HT-29 (cell line): ENCODE results near the gene IL25. TPM values are rescaled to one million over a fixed set of nuclear protein-coding genes. Genes with fewer than 3 reads are reported as not detected.
A peak's percentile ranks its signal among the peaks of the same experiment; 100 is the strongest.
"Not testable (repeated sequence)": the region's sequence is repeated elsewhere in the genome, so short reads cannot be mapped to it uniquely, and the experiment has no call there.

Source experiments
- DNase-seq: peaks from one replicate; pipeline ENCODE4 v3.0.0-alpha.2; 2015; ENCODE audit warnings: low spot score
- total RNA-seq: library from RNA; depleted of rRNA; stranded (reverse); fragments of >200 nt; shearing (Covaris generic); gene quantifications from 2 replicates; pipeline ENCODE4 v1.2.3, GENCODE V29; 2014; rRNA removed

Gene IL25
- total RNA-seq = not detected in 2 replicates

DNA sequence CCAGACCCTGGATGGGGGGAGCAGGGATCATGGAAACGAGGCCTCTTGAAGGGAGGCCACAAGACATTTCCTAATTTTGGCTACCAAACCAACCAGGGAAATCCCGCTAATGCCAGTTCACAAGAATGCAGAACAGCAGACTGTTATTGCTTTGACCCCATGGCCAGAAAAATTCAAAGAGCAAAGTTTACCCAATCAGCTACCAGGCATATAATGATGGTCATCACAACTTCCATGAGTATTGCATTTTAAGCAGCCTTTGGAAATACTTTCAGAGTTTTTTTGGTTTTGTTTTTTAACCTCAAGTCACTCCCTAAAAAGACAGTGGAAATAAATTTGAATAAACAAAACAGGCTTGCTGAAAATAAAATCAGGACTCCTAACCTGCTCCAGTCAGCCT lies at the start of gene IL25:
Gene IL25 (plus strand): TSS at position 301 of the 400 bp plus-strand sequence.
- DNase-seq = no peak

DNA sequence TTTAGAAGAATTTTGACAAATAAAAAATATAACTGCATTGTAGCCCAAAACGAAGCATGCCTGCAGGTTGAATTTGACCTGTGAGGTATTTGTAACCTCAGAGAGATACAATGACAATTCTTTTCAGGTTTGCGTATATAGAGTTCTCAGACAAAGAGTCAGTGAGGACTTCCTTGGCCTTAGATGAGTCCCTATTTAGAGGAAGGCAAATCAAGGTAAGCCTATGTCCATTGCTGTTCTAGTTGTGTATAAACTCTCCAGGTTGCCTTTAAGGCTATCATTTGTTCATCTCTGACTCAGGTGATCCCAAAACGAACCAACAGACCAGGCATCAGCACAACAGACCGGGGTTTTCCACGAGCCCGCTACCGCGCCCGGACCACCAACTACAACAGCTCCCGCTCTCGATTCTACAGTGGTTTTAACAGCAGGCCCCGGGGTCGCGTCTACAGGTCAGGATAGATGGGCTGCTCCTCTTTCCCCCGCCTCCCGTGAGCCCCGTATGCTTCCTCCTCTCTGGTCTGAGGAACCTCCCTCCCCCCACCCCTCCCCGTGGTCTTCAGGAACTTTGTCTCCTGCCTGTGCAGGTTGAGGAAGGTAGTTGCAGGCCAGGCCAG lies 48.7 kb upstream of the IL25 start:
- DNase-seq = no peak

DNA sequence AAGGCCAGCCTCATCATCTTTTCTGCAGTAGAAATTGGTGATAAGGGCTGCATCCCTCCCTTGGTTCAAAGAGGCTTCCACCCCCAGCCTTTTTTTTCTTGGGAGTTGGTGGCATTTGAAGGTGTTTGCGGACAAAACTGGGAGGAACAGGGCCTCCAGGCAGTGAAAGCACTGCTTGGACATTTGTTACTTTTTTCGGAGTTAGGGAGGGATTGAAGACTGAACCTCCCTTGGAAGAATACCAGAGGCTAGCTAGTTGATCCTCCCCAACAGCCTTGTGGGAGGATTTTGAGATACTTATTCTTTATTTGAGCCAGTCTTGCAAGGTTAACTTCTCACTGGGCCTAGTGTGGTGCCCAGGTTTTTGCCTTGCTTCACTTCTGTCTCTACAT lies 48.2 kb upstream of the IL25 start:
- no peak for DNase-seq

DNA sequence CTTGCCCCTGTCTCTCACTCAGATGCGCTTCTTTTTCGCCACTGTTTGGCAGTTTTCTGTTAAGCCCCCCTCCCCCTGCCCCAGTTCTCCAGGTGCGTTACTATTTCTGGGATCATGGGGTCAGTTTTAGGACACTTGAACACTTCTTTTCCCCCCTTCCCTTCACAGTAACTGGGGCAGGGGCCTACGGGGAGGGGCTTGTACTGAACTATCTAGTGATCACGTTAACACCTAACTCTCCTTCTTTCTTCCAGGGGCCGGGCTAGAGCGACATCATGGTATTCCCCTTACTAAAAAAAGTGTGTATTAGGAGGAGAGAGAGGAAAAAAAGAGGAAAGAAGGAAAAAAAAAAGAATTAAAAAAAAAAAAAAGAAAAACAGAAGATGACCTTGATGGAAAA lies 47.6 kb upstream of the IL25 start:
- DNase-seq = no peak

DNA sequence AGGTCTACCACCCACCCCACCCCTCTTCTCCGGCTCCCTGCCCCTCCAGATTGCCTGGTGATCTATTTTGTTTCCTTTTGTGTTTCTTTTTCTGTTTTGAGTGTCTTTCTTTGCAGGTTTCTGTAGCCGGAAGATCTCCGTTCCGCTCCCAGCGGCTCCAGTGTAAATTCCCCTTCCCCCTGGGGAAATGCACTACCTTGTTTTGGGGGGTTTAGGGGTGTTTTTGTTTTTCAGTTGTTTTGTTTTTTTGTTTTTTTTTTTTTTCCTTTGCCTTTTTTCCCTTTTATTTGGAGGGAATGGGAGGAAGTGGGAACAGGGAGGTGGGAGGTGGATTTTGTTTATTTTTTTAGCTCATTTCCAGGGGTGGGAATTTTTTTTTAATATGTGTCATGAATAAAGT lies 46.9 kb upstream of the IL25 start:
- DNase-seq = not testable (repeated sequence)

DNA sequence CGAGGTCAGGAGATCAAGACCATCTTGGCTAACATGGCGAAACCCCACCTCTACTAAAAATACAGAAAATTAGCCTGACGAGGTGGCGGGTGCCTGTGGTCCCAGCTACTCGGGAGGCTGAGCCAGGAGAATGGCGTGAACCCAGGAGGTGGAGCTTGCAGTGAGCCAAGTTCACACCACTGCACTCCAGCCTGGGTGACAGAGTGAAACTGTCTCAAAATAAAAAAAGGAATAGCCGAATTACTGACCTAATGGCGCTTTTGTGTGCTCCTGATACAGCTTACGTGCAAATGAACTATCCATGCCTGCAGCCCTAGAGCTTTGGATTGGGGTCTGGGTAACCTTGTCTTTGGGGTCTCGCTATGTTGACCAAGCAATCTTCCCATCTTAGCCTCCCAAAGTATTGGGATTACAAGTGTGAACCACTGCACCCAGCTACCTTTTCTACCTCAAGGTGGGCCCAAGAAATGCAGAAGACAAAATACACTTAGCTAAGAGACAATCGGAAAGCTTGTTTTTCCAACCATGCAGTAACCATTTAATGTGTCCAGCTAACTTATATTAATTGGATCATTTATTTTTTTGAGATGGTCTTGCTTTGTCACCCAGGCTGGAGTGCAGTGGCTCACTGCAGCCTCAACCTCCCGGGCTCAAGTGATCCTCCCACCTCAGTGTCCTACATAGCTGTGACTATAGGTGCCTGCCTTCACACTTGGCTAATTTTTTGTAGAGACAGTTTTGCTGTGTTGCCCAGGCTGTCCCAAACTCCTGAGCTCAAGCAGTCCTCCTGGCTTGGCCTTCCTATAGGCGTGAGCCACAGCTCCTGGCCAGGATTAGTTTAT lies 45.9 kb upstream of the IL25 start:
- DNase-seq = no peak

DNA sequence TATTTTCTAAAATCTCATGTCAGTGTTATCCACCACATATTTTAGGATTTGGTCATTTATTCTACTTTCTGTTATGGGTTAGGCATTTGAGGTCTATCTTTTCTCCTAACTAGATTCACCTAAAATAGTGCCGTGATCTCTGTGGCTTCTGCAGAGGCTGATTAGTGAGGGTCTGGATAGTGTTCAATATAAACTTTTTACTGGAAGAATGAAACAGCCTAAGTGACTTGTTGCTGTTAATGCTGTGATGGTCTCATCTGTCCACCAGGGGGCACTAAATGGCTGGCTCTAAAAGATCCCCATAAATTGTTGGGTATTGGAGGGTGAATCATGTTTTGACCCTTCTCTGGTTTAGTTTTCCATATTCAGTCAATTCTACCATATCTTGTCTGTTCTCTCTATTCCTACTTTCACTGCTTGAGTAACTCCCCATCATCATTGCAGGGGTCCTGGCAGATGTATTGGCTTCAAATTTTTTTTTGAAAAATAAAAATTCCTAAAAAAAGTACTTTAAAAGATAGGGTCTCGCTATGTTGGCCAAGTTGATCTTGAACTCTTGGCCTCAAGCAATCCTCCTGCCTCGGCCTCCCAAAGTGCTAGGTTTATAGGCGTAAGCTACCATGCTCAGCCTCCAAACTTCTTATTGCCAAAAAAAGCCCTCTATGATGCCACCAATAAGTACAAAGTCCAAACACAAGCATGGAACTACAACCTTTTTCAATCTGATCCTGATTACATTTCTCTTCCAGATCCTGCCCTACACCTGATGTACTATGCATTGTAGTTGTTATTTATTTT lies 44.5 kb upstream of the IL25 start:
- peak; percentile 82 for DNase-seq

DNA sequence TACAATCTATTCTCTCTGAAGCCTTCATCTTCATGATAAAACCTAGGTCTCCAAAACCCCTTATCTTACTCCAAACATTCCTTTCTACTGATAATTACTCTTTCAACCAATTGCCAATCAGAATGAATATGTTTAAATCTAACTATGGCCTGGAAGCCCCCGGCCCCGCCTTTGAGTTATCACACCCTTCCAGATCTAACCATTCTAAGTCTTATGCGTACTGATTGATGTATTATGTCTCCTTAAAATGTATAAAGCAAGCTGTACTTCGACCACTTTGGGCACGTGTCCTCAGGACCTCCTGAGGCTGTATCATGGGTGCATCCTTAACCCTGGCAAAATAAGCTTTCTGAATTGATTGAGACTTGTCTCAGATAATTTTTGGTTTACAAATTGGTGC lies 37.0 kb upstream of the IL25 start:
- DNase-seq = no peak

DNA sequence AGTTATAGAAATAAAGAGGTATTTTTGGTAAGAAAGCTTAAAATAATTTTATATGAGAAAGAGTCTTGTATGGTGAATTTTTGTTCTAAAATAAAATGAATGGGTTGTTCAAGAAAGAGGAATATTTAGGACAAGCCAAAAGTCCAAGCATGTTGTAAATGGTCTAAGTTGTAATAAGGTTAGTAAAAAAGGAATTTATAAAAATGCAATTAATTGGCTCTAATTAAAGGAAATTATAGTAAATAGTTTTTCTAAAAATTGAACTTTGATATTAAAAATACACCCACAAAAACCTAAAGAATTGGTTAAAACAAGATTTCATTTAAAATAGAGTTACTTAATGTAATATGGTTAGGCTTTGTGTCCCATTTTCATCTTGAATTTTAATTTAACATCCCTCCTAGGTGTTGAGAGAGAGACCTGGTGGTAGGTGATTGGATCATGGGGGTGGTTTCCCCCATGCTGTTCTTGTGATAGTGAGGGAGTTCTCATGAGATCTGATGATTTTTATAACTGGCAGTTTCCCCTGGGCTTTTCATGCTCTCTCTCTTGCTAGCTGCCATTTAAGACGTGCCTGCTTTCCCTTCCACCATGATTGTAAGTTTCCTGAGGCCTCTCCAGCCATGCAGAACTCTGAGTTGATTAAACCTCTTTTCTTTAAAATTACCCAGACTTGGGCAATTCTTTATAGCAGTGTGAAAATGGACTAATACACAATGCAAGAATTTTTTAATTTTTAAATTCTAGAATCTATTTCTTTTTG lies 32.9 kb upstream of the IL25 start:
- no peak for DNase-seq

DNA sequence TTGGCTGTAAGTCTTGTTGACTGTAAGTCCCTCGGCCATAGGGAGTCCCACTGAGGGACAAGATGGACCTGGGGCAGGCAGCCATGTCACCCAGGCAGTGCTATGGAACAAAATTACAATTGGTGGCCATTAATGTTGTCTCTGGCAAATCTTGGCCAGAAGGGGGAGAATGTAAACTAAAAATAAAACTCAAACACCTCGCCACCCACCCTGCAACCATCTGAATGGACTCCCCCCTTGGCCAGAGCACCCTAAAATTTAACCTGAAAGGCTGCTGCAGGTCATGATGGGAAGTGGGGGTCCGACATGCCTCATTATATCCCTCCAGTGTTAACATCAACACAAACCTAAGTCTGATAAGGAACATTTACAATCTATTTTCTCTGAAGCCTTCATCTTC lies 28.1 kb upstream of the IL25 start:
- no peak for DNase-seq

DNA sequence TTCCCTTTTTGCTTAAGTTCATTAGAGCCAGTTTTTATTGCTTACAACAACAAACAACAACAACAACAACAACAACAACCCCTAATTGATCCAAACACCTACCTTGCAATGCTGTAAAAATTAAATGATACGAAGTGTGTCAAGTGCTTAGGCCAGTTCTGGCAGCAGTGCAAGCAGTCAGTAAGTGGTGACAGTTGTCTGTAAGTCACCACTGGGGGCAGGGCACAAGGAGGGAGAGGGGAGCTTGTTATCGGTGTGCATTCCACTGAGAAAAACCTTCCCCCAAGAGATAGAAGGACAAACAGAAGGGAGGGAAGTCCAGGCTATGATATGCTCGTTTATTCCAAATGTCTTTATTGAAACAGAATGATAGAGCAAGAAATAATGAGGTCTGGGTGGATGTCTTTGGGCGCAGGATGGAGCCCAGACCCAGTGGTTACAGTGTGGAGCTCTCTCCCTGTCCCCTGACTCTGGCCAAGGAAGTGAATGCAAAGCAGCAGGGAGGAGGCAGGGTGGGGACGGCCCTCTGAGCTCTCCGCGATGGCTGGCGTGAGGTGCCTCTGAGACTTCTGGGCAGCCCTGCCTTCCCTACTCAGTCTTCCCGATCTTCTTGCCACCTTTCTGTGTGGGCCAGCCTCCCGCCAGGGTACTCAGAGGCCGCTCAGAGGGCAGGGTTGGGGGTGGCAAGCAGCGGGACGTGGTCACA lies 26.5 kb upstream of the IL25 start:
- no peak for DNase-seq

DNA sequence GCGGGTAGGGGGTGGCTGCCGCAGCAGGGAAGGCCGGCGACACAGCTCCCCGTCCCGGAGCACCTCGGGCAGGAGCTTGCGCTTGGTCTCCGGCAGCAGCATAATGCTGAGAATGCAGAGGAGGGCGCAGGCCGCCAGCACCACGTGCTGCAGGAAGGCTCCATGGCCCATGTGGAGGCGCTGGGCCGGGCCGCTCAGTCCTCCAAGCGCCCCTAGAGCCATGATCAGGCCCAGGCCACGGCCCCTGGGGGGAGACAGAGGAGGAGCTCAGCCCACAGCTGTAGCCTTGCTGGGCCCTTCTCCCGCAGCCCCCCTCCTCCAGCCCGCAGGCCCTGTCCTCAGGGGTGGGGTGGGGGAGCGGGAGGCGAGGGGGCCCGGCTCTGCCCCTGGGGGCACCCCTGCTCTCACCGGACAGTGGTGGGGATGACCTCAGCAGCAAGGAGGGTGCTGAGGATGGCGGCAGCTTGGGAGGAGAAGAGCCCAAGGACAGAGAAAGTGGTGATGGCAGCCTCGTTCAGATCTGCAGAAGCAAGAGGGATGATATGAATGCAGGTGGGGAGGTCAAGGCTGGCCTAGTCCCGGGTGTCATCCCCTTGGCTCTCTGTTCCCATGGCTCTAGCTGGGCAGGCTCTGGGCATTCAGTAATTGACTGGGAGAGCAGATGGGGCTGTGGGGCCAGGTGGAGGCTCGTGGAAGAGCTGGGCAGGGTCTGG lies 25.8 kb upstream of the IL25 start:
- DNase-seq = no peak

DNA sequence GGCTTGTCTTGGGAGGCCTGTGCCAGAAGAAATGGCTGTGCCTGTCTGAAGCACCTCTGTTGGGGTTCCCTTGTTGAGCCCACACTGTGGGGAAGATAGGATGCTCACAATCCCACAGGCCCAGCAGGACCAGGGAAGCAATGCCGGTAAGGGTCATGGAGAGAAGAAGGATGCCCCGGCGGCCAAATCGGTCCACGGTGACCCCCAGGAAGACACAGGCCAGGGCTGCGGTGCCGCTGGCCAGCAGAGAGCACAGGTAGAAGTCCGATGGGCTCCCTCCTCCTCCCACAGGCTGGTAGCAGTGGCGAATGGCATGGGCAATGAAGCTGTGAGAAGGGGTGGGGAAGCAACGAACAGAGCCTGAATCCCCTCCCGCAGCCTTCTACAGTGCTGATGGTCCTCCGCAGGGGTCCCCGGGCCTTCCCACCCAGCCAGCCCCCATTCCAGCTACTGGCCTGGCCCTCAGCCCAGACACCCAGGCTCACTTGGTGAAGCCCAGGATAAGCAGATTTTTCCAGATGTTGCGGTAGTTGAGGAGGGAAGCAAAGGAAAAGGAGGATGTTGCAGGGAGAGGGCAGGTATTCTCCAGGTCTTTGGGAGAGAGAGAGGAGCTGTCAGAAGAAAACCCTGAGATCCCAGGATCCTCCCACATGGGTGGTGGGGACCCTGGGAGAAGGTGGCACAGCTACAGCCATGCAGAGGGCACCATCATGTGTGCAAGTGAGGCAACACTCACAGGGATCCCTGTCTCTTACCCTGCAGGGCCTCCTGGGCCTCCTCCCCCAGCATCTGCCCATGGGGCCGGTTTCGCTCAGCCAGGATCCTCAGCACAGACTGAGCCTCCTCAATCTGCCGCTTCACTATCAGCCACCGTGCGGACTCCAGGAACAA lies 25.0 kb upstream of the IL25 start:
- DNase-seq = no peak

DNA sequence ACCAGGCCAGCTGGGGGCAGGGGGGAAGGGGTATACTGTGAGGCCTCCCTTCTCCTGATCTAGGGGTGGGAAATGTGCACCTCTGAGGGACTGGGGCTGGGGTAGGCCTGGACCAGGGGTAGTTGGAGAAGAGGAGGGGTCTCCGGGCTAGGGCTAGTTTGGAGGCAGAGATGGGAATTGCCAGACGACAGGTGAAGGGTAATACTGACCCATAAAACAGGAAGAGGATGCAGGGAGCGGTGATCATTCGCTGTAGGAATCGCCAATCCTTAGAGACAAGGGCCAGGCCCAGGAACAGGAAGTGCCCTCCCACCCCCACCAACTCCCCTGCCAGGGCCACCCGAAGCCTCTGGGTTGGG lies 24.3 kb upstream of the IL25 start:
- no peak for DNase-seq

DNA sequence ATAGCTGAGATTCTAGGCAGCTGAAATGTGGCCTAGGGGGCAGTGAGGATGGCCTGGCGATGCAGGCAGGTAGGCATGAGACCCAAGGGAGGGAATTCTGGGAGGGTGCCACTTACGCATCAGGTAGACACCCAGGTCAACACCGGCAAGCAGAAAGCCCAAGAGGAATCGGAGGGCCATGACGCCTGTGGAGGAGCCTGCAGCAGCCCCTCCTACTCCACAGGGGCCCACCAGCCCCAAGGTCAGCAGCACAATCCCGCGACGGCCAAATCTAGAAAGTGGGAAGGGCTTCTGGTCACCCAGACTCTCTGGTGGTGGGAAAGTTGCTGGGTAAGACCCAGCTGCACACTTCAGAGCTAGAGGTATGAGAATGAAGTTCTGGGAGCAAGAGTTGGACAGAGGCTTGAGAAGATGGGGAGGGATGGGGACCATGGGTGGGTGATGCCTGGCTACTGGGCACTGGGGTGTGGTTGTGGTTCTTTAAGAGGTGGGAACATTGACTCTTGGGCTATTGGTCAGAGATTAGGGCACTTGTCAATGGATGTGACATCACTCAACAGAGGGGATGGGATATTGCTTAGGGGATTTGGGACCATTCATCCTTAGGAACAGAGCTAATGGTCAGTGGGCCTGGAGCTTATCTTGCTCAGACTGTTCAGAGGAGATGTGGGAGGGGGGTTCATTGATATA lies 23.3 kb upstream of the IL25 start:
- no peak for DNase-seq

DNA sequence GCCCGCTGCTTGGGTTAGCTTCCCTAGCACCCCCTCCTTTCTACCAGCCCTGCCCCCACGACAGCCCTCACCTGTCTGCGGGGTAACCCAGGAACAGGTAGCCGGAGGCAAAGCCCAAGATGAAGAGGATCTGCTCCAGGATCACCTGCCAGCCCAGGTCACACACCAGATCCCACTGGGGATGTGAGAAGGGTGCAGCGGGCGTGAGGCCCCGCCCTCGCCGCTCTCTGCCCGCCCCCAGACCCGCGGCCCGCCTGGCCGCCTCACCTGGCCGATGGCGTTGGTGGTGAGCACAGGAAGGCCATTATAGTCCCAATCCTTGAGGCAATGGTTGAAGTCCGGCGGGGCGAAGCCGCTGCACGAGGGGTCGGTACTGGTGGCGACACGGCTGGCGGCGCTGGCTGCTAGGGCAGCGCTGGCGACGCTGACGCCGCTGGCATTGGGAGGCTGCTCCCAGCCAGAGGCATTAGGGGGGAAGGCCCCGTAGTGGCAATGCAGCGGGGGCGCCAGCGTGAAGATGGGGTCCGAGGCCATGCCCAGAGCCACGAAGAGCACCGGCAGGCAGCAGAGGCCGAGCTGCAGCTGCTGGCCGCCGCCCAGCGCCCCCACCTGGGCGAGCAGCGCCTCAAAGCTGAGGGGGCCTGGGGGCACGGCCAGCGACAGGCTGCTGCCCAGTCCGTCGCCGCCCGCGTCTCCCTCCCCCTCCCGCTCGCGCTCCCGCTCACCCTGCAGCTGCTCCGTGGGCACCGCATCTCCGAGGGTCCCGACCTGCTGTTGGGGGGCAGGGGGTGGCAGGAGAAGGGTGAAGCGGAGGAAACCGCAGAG lies 20.7 kb upstream of the IL25 start:
- DNase-seq = no peak

DNA sequence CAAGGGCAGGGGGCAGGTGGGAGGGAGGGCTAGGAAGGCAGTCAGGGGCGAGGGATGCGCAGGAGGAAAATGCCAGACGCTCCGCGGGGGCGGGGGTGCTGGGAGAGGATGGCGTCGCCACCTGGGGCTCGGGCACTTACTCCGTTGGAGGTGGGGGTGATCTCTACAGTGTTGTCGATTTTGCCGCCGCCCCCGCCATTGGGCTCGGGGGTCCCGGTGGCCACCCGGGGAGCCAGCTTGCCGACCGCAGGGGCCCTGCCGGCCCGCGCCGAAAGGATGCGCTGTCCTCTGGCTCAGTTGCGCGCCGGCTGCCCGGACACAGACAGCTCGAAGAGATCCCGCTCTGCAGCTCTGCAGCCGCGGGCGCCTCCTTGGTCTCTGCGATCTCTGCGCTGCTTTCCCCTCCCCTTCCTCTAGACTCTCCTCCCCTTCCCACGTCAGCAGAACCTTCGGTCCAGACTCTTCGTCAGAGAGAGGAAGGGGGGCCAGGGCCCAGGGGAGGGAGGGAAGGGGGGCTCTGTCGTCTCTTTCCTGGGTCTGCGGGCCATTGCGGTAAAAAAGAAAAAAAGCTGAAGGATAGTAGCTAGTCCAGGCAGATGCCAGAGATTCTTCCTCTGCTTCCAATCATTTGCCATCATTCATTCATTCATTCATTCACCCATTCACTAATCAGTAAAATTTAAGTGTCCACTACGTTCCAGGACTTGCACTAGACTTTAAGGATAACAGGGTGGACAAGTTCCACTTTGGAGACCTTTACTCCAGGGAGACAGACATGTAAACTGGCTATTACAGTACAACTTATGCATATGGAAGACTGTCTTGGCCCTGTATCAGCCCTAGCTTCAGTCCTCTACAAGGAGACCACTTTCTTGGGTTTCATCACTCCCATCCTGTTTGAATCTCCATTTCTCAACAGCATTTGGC lies 19.8 kb upstream of the IL25 start, which contains the start of gene SLC22A17:
Gene SLC22A17 (minus strand): TSS at position 382 of the 927 bp plus-strand sequence.
- no peak for DNase-seq
